DOHH2 (cell line): ENCODE data around the gene MAP4K3.
A peak's percentile ranks its signal among the peaks of the same experiment; 100 is the strongest.

Experiments
- H3F3A ChIP-seq: fragments of 200-600 bp; sonication (generic), shearing (Covaris generic); 2 replicates; pipeline ENCODE4 v1.6.0; 2016; ENCODE audit warnings: antibody characterized with exemption, mild to moderate bottlenecking; ENCODE audit not compliant: control insufficient read depth, insufficient read depth
- H3K27ac ChIP-seq: fragments of 200-600 bp; sonication (generic); 2 replicates; pipeline ENCODE4 v1.5.1; 2014; ENCODE audit warnings: low read depth, mild to moderate bottlenecking, low read length, moderate library complexity
- H3K27me3 ChIP-seq: fragments of 200-600 bp; sonication (generic); 2 replicates; pipeline ENCODE4 v1.6.1; 2014; ENCODE audit warnings: mild to moderate bottlenecking, low read length, mixed read lengths; ENCODE audit not compliant: control insufficient read depth
- H3K36me3 ChIP-seq: fragments of 200-600 bp; sonication (generic); 2 replicates; pipeline ENCODE4 v1.6.1; 2014; ENCODE audit warnings: mild to moderate bottlenecking, low read length, moderate library complexity, mixed read lengths; ENCODE audit not compliant: control insufficient read depth
- H3K4me1 ChIP-seq: fragments of 200-600 bp; sonication (generic); 2 replicates; pipeline ENCODE4 v1.6.1; 2014; ENCODE audit warnings: mild to moderate bottlenecking, low read length, mixed read lengths; ENCODE audit not compliant: control insufficient read depth
- H3K4me2 ChIP-seq: fragments of 200-600 bp; sonication (generic); 2 replicates; pipeline ENCODE4 v1.6.0; 2014; ENCODE audit warnings: mild to moderate bottlenecking, low read length, moderate library complexity
- H3K4me3 ChIP-seq: fragments of 200-600 bp; sonication (generic); 2 replicates; pipeline ENCODE4 v1.5.1; 2014; ENCODE audit warnings: mild to moderate bottlenecking, low read length, mixed read lengths
- H3K79me2 ChIP-seq: fragments of 200-600 bp; sonication (generic); 2 replicates; pipeline ENCODE4 v1.6.1; 2014; ENCODE audit warnings: mild to moderate bottlenecking, low read length, mixed read lengths; ENCODE audit not compliant: control insufficient read depth
- H3K9me2 ChIP-seq: fragments of 200-600 bp; sonication (generic); replicated peaks from 2 replicates; pipeline ENCODE4 v1.6.1; 2014; ENCODE audit warnings: mild to moderate bottlenecking, low read length, mixed read lengths; ENCODE audit not compliant: control insufficient read depth
- H3K9me3 ChIP-seq: fragments of 200-600 bp; sonication (generic); 2 replicates; pipeline ENCODE4 v1.6.1; 2014; ENCODE audit warnings: antibody characterized with exemption, low read length, mixed read lengths; ENCODE audit not compliant: control insufficient read depth, insufficient read depth
- H4K20me1 ChIP-seq: fragments of 200-600 bp; sonication (generic); 2 replicates; pipeline ENCODE4 v1.6.0; 2014; ENCODE audit warnings: low read depth, mild to moderate bottlenecking, antibody characterized with exemption, low read length, moderate library complexity; ENCODE audit not compliant: control insufficient read depth, insufficient read depth
- CTCF ChIP-seq: fragments of 200-600 bp; sonication (generic); IDR thresholded peaks from one replicate; pipeline ENCODE4 v1.5.1; 2014; ENCODE audit warnings: antibody characterized with exemption, mild to moderate bottlenecking, low read depth, low read length; ENCODE audit not compliant: poor library complexity, severe bottlenecking
- EZH2phosphoT487 ChIP-seq: fragments of 200-600 bp; sonication (generic); IDR thresholded peaks from 2 replicates; pipeline ENCODE4 v1.6.1; 2017; ENCODE audit warnings: borderline replicate concordance, mild to moderate bottlenecking, antibody characterized with exemption, low read length, moderate library complexity, mixed read lengths

MAP4K3 gene

GRCh38 chr2:39403311-39403710 is 33.8 kb downstream of the MAP4K3 start:
- H3K9me3 ChIP-seq: no peaks in the 10 kb centered on the region
- no peak overlapping the region for H3K27ac ChIP-seq
- no peak overlapping the region for H3K4me3 ChIP-seq
- H4K20me1 ChIP-seq: no peaks in the 10 kb centered on the region
- H3K27me3 ChIP-seq: no peaks in the 10 kb centered on the region
- H3F3A ChIP-seq: no peaks in the 10 kb centered on the region
- peaks cover 57% of the 10 kb centered on the region for H3K4me1 ChIP-seq
- H3K9me2 ChIP-seq: no peaks in the 10 kb centered on the region
- H3K4me2 ChIP-seq: peak overlapping the region; percentile 60
- no peak for TF ChIP-seq CTCF
- TF ChIP-seq EZH2phosphoT487: no peak
- H3K36me3 ChIP-seq: no peaks in the 10 kb centered on the region
- H3K79me2 ChIP-seq: peaks cover 83% of the 10 kb centered on the region

- H3K4me3 ChIP-seq: no peak overlapping the region
- no peaks in the 10 kb centered on the region for H3K27me3 ChIP-seq
- no peaks in the 10 kb centered on the region for H3K9me2 ChIP-seq
- H3K79me2 ChIP-seq: peaks cover 73% of the 10 kb centered on the region
- H3K9me3 ChIP-seq: no peaks in the 10 kb centered on the region
- H4K20me1 ChIP-seq: no peaks in the 10 kb centered on the region
- H3K36me3 ChIP-seq: no peaks in the 10 kb centered on the region
- peaks cover 37% of the 10 kb centered on the region for H3K4me1 ChIP-seq
- H3K27ac ChIP-seq: no peak overlapping the region
- H3F3A ChIP-seq: no peaks in the 10 kb centered on the region
- TF ChIP-seq CTCF: no peak
- TF ChIP-seq EZH2phosphoT487: no peak
- H3K4me2 ChIP-seq: no peak overlapping the region
These were observed 35.8 kb downstream of the MAP4K3 start for GRCh38 chr2:39401319-39401718.

- Histone ChIP-seq H3K4me3 (no peak overlapping the region), H4K20me1 (no peaks in the 10 kb centered on the region), H3K9me2 (no peaks in the 10 kb centered on the region), H3K36me3 (no peaks in the 10 kb centered on the region), H3K9me3 (no peaks in the 10 kb centered on the region), H3K27me3 (no peaks in the 10 kb centered on the region), H3K27ac (no peak overlapping the region), H3F3A (no peaks in the 10 kb centered on the region), H3K79me2 (peaks cover 59% of the 10 kb centered on the region), H3K4me1 (peaks cover 27% of the 10 kb centered on the region), H3K4me2 (no peak overlapping the region)
- TF ChIP-seq CTCF: no peak
These were observed 37.5 kb downstream of the MAP4K3 start for GRCh38 chr2:39399570-39399969.

GRCh38 chr2:39395313-39395712 is 41.8 kb downstream of the MAP4K3 start:
- TF ChIP-seq CTCF (no peak), EZH2phosphoT487 (no peak)
- H3K9me2 ChIP-seq: no peaks in the 10 kb centered on the region
- H3K79me2 ChIP-seq: peaks cover 37% of the 10 kb centered on the region

More at GRCh38 chr2:39395313-39395712, 41.8 kb downstream of the MAP4K3 start:
- H3K27ac ChIP-seq: no peak overlapping the region
- H3K9me3 ChIP-seq: no peaks in the 10 kb centered on the region
- no peaks in the 10 kb centered on the region for H3K36me3 ChIP-seq
- H3K27me3 ChIP-seq: no peaks in the 10 kb centered on the region
- no peak overlapping the region for H3K4me2 ChIP-seq
- no peaks in the 10 kb centered on the region for H3K4me1 ChIP-seq
- no peaks in the 10 kb centered on the region for H4K20me1 ChIP-seq
- H3K4me3 ChIP-seq: no peak overlapping the region
- no peaks in the 10 kb centered on the region for H3F3A ChIP-seq
